ENCODE data around the gene NCR3LG1. TPM values are rescaled to one million over a fixed set of nuclear protein-coding genes. Genes with fewer than 3 reads are reported as not detected.

NCR3LG1 gene
- total and polyA plus RNA-seq, 2 of the 8 experiments (the other 6 are each of a cell fraction or from before 2014, with no cell fraction given) = 0.68 to 1.9 TPM

- TF ChIP-seq CHD7 (IDR thresholded peaks at IDR 0.05; ENCODE audit: insufficient replicate concordance, low read length) = no peak
These were observed 44.0 kb downstream of the NCR3LG1 start (continued) for GRCh38 chr11:17395554-17395961.

Data from H1 (cell line).